Smooth muscle cell (in vitro differentiated cells): ENCODE data around the gene RECQL5. TPM values are rescaled to one million over a fixed set of nuclear protein-coding genes. Genes with fewer than 3 reads are reported as not detected.

Experiments
- DNase-seq: peaks from one replicate; lab custom pipeline; 2025; ENCODE audit not compliant: unreplicated experiment; lab: John Stamatoyannopoulos, UW
- H2AFZ ChIP-seq: fragments of 200-600 bp; sonication (generic); 2 replicates; pipeline ENCODE4 v1.6.0; 2016; ENCODE audit warnings: antibody characterized with exemption, low read depth, mild to moderate bottlenecking
- H3F3A ChIP-seq: fragments of 200-600 bp; sonication (generic); 2 replicates; pipeline ENCODE4 v1.6.0; 2017; ENCODE audit warnings: antibody characterized with exemption, low read depth
- H3K27ac ChIP-seq: fragments of 200-600 bp; sonication (generic); 2 replicates; pipeline ENCODE4 v1.5.1; 2016; ENCODE audit warnings: low read depth, mild to moderate bottlenecking
- H3K27me3 ChIP-seq: fragments of 200-600 bp; sonication (generic); 2 replicates; pipeline ENCODE4 v1.6.1; 2016; ENCODE audit warnings: low read depth, mild to moderate bottlenecking
- H3K36me3 ChIP-seq: fragments of 200-600 bp; sonication (generic); 2 replicates; pipeline ENCODE4 v1.5.1; 2016; ENCODE audit warnings: low read depth
- H3K4me1 ChIP-seq: fragments of 200-600 bp; sonication (generic); 2 replicates; pipeline ENCODE4 v1.5.1; 2016; ENCODE audit warnings: low read depth
- H3K4me2 ChIP-seq: fragments of 200-600 bp; sonication (generic); 2 replicates; pipeline ENCODE4 v1.6.0; 2016; ENCODE audit warnings: mild to moderate bottlenecking
- H3K4me3 ChIP-seq: fragments of 200-600 bp; sonication (generic); 2 replicates; pipeline ENCODE4 v1.5.1; 2016; ENCODE audit warnings: mild to moderate bottlenecking
- H3K79me2 ChIP-seq: fragments of 200-600 bp; sonication (generic); 2 replicates; pipeline ENCODE4 v1.6.0; 2016; ENCODE audit warnings: low read depth, mild to moderate bottlenecking
- H3K9ac ChIP-seq: fragments of 200-600 bp; sonication (generic); 2 replicates; pipeline ENCODE4 v1.6.0; 2016; ENCODE audit warnings: low read depth
- H3K9me3 ChIP-seq: fragments of 200-600 bp; sonication (generic); replicated peaks from 2 replicates; pipeline ENCODE4 v1.5.1; 2016; ENCODE audit warnings: low read depth
- H4K20me1 ChIP-seq: fragments of 200-600 bp; sonication (generic); 2 replicates; pipeline ENCODE4 v1.6.0; 2016; ENCODE audit warnings: low read depth
- WGBS: methylation state at CpG from one replicate; pipeline ENCODE4 v1.1.7; 2016; ENCODE audit warnings: low lambda C conversion rate; 5-methylcytosine and 5-hydroxymethylcytosine counted together
- polyA plus RNA-seq: library from polyadenylated mRNA; unstranded; fragments of >200 nt; fragmentation: Nextera tagmentation; extraction: Ambion mirVana; gene quantifications from 2 replicates; pipeline ENCODE4 v1.2.1, GENCODE V29; 2016
- total RNA-seq: library from RNA; depleted of rRNA; stranded (reverse); fragments of >200 nt; gene quantifications from 2 replicates; pipeline ENCODE4 v1.2.3, GENCODE V29; 2014
- TF ChIP-seq, protein P1 (sequence below): fragments of 200-600 bp; sonication (generic); IDR thresholded peaks from 2 replicates; pipeline ENCODE4 v1.5.1; 2017; ENCODE audit warnings: borderline replicate concordance, mild to moderate bottlenecking, antibody characterized with exemption; ENCODE audit not compliant: insufficient read depth, poor library complexity, severe bottlenecking

Gene RECQL5
- total and polyA plus RNA-seq, 2 experiments from 2014 or later: 15.7 to 38.2 TPM

GRCh38 chr17:75691371-75691791 lies 24.4 kb upstream of the RECQL5 start:
- Histone ChIP-seq H4K20me1 (peaks cover 67% of the 10 kb centered on the region), H3K27ac (peak overlapping the region; percentile 89), H3K27me3 (no peaks in the 10 kb centered on the region), H3K9ac (peak overlapping the region; percentile 35), H3K79me2 (peaks cover 43% of the 10 kb centered on the region), H3K4me3 (no peak overlapping the region), H3K4me1 (peaks cover 38% of the 10 kb centered on the region), H3K36me3 (no peaks in the 10 kb centered on the region), H3F3A (peaks cover 13% of the 10 kb centered on the region), H2AFZ (no peak overlapping the region), H3K9me3 (no peaks in the 10 kb centered on the region), H3K4me2 (no peak overlapping the region)
- TF ChIP-seq, protein P1, sequence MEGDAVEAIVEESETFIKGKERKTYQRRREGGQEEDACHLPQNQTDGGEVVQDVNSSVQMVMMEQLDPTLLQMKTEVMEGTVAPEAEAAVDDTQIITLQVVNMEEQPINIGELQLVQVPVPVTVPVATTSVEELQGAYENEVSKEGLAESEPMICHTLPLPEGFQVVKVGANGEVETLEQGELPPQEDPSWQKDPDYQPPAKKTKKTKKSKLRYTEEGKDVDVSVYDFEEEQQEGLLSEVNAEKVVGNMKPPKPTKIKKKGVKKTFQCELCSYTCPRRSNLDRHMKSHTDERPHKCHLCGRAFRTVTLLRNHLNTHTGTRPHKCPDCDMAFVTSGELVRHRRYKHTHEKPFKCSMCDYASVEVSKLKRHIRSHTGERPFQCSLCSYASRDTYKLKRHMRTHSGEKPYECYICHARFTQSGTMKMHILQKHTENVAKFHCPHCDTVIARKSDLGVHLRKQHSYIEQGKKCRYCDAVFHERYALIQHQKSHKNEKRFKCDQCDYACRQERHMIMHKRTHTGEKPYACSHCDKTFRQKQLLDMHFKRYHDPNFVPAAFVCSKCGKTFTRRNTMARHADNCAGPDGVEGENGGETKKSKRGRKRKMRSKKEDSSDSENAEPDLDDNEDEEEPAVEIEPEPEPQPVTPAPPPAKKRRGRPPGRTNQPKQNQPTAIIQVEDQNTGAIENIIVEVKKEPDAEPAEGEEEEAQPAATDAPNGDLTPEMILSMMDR: no peak
- 78% methylated on average over 5 of the region's 5 CpGs for WGBS
- no peak for DNase-seq

GRCh38 chr17:75689441-75689873 lies 22.5 kb upstream of the RECQL5 start:
- Histone ChIP-seq H3K4me3 (no peak overlapping the region), H3K4me2 (no peak overlapping the region), H3K4me1 (peaks cover 38% of the 10 kb centered on the region), H2AFZ (no peak overlapping the region), H3K9ac (peak overlapping the region; percentile 54), H3K27ac (peak overlapping the region; percentile 89), H3K79me2 (peaks cover 57% of the 10 kb centered on the region), H3F3A (peaks cover 13% of the 10 kb centered on the region), H3K9me3 (no peaks in the 10 kb centered on the region), H4K20me1 (peaks cover 83% of the 10 kb centered on the region), H3K27me3 (no peaks in the 10 kb centered on the region), H3K36me3 (no peaks in the 10 kb centered on the region)
- DNase-seq: no peak
- TF ChIP-seq, protein P1: no peak
- 74% methylated on average over 6 of the region's 6 CpGs for WGBS

DNA sequence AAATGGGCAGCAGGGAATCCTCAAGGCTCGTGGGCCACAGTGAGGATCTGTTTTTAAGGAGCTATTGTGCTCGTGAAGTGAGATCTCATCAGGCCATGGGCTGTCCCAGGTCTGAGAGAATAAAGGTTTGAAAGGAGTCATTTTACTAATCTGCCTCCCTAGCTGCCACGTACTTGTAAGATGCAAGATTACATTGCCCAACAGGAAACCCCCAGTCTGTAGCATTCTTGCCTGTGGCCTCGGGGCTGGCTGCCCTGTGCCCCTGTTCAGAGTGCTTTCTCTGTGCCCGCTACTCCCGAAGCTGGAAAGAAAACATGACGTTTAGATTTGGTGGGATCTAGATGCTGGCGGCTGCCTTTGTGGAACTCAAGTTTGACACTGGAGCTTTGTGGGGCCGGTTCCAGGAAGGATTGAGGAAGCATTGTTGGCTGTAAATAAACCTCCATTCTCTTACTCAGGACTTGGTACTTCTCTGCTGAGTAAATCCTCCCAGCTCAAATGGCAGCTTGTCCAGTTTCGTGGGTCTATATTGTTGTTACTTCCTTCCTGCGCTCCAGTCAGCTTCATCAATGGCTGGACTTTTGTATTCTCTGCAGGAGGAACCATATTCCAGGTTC lies 21.4 kb upstream of the RECQL5 start:
- TF ChIP-seq, protein P1: no peak
- Histone ChIP-seq H2AFZ (no peak overlapping the region), H4K20me1 (peaks cover 92% of the 10 kb centered on the region), H3K79me2 (peaks cover 60% of the 10 kb centered on the region), H3K4me2 (no peak overlapping the region), H3K4me1 (peaks cover 27% of the 10 kb centered on the region), H3K36me3 (no peaks in the 10 kb centered on the region), H3K4me3 (no peak overlapping the region), H3K27me3 (no peaks in the 10 kb centered on the region), H3F3A (peaks cover 11% of the 10 kb centered on the region), H3K9me3 (no peaks in the 10 kb centered on the region), H3K27ac (peak overlapping the region; percentile 89), H3K9ac (peak overlapping the region; percentile 54)
- no peak for DNase-seq
- 85% methylated on average over 11 of the region's 11 CpGs for WGBS

DNA sequence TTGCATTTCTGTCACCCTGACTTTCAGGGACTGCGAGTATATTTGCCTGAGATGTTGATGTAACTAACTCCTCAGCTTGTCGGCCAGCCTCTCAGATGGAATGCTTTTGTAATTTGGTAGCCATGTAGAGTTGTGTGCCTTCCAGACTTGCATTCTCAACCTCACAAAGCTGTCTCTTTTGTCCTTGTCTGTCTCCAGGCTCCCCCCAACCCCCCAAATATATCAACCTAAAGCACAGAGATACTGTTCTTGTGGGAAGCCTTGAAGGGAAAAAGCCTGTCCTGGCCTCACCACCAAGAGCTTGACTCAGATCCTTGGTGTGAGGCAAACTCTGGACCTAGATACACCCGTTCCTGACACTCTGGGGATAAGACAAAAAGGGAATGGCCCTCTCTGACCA lies 18.5 kb upstream of the RECQL5 start:
- Histone ChIP-seq H3F3A (peaks cover 18% of the 10 kb centered on the region), H3K4me2 (no peak overlapping the region), H3K27ac (peak overlapping the region; percentile 83), H3K9me3 (no peaks in the 10 kb centered on the region), H4K20me1 (peaks cover 89% of the 10 kb centered on the region), H3K79me2 (peaks cover 51% of the 10 kb centered on the region), H2AFZ (no peak overlapping the region), H3K36me3 (no peaks in the 10 kb centered on the region), H3K9ac (peak overlapping the region; percentile 65), H3K4me1 (peaks cover 15% of the 10 kb centered on the region), H3K4me3 (no peak overlapping the region), H3K27me3 (no peaks in the 10 kb centered on the region)
- WGBS: 83% methylated on average over 3 of the region's 3 CpGs
- TF ChIP-seq, protein P1: no peak
- DNase-seq: no peak
